ENCODE measurements around the gene MOV10.

The MOV10 gene

GRCh38 chr1:112665857-112666256 is 8.6 kb upstream of the MOV10 start:
- Histone ChIP-seq H3K27me3 (no peaks in the 10 kb centered on the region), H3K4me3 (ENCODE audit: low read depth, low read length) (no peak overlapping the region), H3K4me1 (no peaks in the 10 kb centered on the region), H3K9me3 (no peaks in the 10 kb centered on the region), H3K36me3 (peaks cover 75% of the 10 kb centered on the region)
- TF ChIP-seq CTCF (IDR thresholded peaks at IDR 0.05; ENCODE audit: low read depth, low read length), result no peak
- DNase-seq, result no peak

- DNase-seq, result no peak
- no peaks in the 10 kb centered on the region for H3K9me3 ChIP-seq
- peaks cover 64% of the 10 kb centered on the region for H3K36me3 ChIP-seq
- TF ChIP-seq CTCF (IDR thresholded peaks at IDR 0.05; ENCODE audit: low read depth, low read length), result no peak
- H3K4me1 ChIP-seq, result no peaks in the 10 kb centered on the region
- H3K27me3 ChIP-seq, result no peaks in the 10 kb centered on the region
- no peak overlapping the region for H3K4me3 ChIP-seq (ENCODE audit: low read depth, low read length)
These were observed 7.5 kb upstream of the MOV10 start for GRCh38 chr1:112666946-112667345.

GRCh38 chr1:112672009-112672408 is 2.5 kb upstream of the MOV10 start:
- Histone ChIP-seq H3K27me3 (no peaks in the 10 kb centered on the region), H3K36me3 (peaks cover 26% of the 10 kb centered on the region), H3K4me3 (ENCODE audit: low read depth, low read length) (no peak overlapping the region), H3K9me3 (no peaks in the 10 kb centered on the region), H3K4me1 (no peaks in the 10 kb centered on the region)
- TF ChIP-seq CTCF (IDR thresholded peaks at IDR 0.05; ENCODE audit: low read depth, low read length), result no peak
- no peak for DNase-seq

GRCh38 chr1:112672842-112673241 is 1.6 kb upstream of the MOV10 start:
- H3K27me3 ChIP-seq, result no peaks in the 10 kb centered on the region
- no peaks in the 10 kb centered on the region for H3K9me3 ChIP-seq
- DNase-seq, result no peak
- H3K4me1 ChIP-seq, result no peaks in the 10 kb centered on the region
- H3K36me3 ChIP-seq, result peaks cover 18% of the 10 kb centered on the region
- no peak overlapping the region for H3K4me3 ChIP-seq (ENCODE audit: low read depth, low read length)
- no peak for TF ChIP-seq CTCF (IDR thresholded peaks at IDR 0.05; ENCODE audit: low read depth, low read length)

GRCh38 chr1:112673592-112674439 is 643 bp upstream of the MOV10 start:
- Histone ChIP-seq H3K4me3 (ENCODE audit: low read depth, low read length) (peak overlapping the region; percentile 90), H3K36me3 (peaks cover 11% of the 10 kb centered on the region), H3K27me3 (no peaks in the 10 kb centered on the region), H3K9me3 (no peaks in the 10 kb centered on the region), H3K4me1 (no peaks in the 10 kb centered on the region)
- peak; percentile 34 for DNase-seq
- TF ChIP-seq CTCF (IDR thresholded peaks at IDR 0.05; ENCODE audit: low read depth, low read length), result peak; percentile 66

GRCh38 chr1:112674986-112675727 is 698 bp downstream of the MOV10 start:
- DNase-seq, result peak; percentile 72
- no peaks in the 10 kb centered on the region for H3K9me3 ChIP-seq
- H3K36me3 ChIP-seq, result no peaks in the 10 kb centered on the region; the same call in 1 of the 2 replicates
- H3K27me3 ChIP-seq, result no peaks in the 10 kb centered on the region
- TF ChIP-seq CTCF (IDR thresholded peaks at IDR 0.05; ENCODE audit: low read depth, low read length), result no peak
- H3K4me1 ChIP-seq, result no peaks in the 10 kb centered on the region
- H3K4me3 ChIP-seq (ENCODE audit: low read depth, low read length), result peak overlapping the region; percentile 90
